Airway epithelial cell (primary cell): ENCODE measurements around the gene MYLK2. TPM values are rescaled to one million over a fixed set of nuclear protein-coding genes. Genes with fewer than 3 reads are reported as not detected.

Experiments used
- total RNA-seq: library from RNA; depleted of rRNA; stranded (reverse); fragments of >200 nt; gene quantifications from 2 replicates; pipeline ENCODE4 v1.2.3, GENCODE V29; 2015

Gene MYLK2
- not detected in 2 replicates for total RNA-seq

GRCh38 chr20:31819083-31819784, at the start of gene MYLK2:
Gene MYLK2 (plus strand): TSS chr20:31819356. CDS start chr20:31819581, 225 bp downstream.

GRCh38 chr20:31845300-31845863, 26.2 kb downstream of the MYLK2 start, which contains the start of gene FOXS1:
Gene FOXS1 (minus strand): TSS chr20:31845604. CDS start chr20:31845542, 62 bp downstream.

GRCh38 chr20:31869942-31870725, 51.0 kb downstream of the MYLK2 start, which contains the start of the genes DUSP15 and TTLL9:
Gene DUSP15 (minus strand): TSS chr20:31870527. CDS start chr20:31870337, 190 bp downstream.
Gene TTLL9 (plus strand): TSS chr20:31870634. CDS start chr20:31871127, 493 bp downstream.

Other genes with a start within 250 kb of the MYLK2 start
- gene ID1, start 214.1 kb upstream of the MYLK2 start, total RNA-seq: 651 and 673 TPM in 2 replicates
- not detected in 2 replicates for gene COX4I2, start 181.4 kb upstream of the MYLK2 start, total RNA-seq
- gene BCL2L1, start 96.5 kb upstream of the MYLK2 start, total RNA-seq: 72.1 and 98.5 TPM in 2 replicates
- gene TPX2, start 80.1 kb upstream of the MYLK2 start, total RNA-seq: 55.3 and 62.2 TPM in 2 replicates
- not detected in 2 replicates for gene FOXS1, start 26.2 kb downstream of the MYLK2 start, total RNA-seq
- not detected in 2 replicates for gene DUSP15, start 51.2 kb downstream of the MYLK2 start, total RNA-seq
- not detected in 2 replicates for gene TTLL9, start 51.3 kb downstream of the MYLK2 start, total RNA-seq
- 13.0 and 18.0 TPM in 2 replicates for gene PDRG1, start 132.7 kb downstream of the MYLK2 start, total RNA-seq
- gene XKR7, start 148.8 kb downstream of the MYLK2 start, total RNA-seq: not detected in 2 replicates
- not detected in 2 replicates for gene CCM2L, start 191.1 kb downstream of the MYLK2 start, total RNA-seq
- not detected in 2 replicates for gene HCK, start 232.9 kb downstream of the MYLK2 start, total RNA-seq